ENCODE data around the gene ADGRA3.

DNA sequence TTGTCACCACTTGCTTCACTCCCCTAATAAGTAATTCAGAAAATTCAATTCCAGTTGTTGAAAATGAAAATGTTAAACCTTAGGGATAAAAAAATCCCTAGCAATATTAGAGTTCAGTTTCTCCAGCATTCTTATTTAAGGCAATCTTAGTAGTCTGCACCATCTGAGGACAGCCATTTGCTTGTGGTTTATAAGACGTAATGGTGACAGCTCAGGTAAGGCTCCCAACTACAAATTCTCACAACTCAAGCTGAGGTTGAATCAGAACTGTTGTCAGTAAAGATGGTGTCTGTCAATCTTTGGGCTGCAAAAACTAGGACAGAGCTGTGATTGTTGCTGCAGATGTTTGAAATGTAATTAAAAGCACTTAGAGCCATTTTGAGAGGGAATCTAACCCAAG is 16.3 kb upstream of the ADGRA3 start:
- TF ChIP-seq, protein P1, sequence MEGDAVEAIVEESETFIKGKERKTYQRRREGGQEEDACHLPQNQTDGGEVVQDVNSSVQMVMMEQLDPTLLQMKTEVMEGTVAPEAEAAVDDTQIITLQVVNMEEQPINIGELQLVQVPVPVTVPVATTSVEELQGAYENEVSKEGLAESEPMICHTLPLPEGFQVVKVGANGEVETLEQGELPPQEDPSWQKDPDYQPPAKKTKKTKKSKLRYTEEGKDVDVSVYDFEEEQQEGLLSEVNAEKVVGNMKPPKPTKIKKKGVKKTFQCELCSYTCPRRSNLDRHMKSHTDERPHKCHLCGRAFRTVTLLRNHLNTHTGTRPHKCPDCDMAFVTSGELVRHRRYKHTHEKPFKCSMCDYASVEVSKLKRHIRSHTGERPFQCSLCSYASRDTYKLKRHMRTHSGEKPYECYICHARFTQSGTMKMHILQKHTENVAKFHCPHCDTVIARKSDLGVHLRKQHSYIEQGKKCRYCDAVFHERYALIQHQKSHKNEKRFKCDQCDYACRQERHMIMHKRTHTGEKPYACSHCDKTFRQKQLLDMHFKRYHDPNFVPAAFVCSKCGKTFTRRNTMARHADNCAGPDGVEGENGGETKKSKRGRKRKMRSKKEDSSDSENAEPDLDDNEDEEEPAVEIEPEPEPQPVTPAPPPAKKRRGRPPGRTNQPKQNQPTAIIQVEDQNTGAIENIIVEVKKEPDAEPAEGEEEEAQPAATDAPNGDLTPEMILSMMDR (conservative IDR thresholded peaks at IDR 0.05; ENCODE audit: low read length), result no peak
- no peak for TF ChIP-seq EZH2phosphoT487 (IDR thresholded peaks at IDR 0.05; ENCODE audit: borderline replicate concordance)
